GM19455 (cell line): ENCODE results near the gene ATXN7L1.

ENCODE experiments used
- ATAC-seq: cut with Tn5 transposase; IDR thresholded peaks from one replicate; pipeline ENCODE4 v1.9.1; 2021; ENCODE audit not compliant: unreplicated experiment

ATXN7L1 gene

GRCh38 chr7:105682341-105683060 is 193.9 kb downstream of the ATXN7L1 start:
- ATAC-seq, result no peak

- ATAC-seq, result no peak
These were observed 195.8 kb downstream of the ATXN7L1 start for GRCh38 chr7:105680505-105681187.

- no peak for ATAC-seq
These were observed 197.4 kb downstream of the ATXN7L1 start for GRCh38 chr7:105678811-105679495.

GRCh38 chr7:105677817-105678573 is 198.4 kb downstream of the ATXN7L1 start:
- peak; percentile 72 for ATAC-seq

- ATAC-seq, result no peak
These were observed 199.0 kb downstream of the ATXN7L1 start for GRCh38 chr7:105677410-105677730.

GRCh38 chr7:105675934-105676371 is 200.4 kb downstream of the ATXN7L1 start:
- no peak for ATAC-seq

GRCh38 chr7:105674200-105674920 is 202.0 kb downstream of the ATXN7L1 start:
- no peak for ATAC-seq

- no peak for ATAC-seq
These were observed 202.9 kb downstream of the ATXN7L1 start for GRCh38 chr7:105673367-105674084.

- no peak for ATAC-seq
These were observed 203.6 kb downstream of the ATXN7L1 start for GRCh38 chr7:105672801-105673200.

GRCh38 chr7:105666324-105666723 is 210.1 kb downstream of the ATXN7L1 start:
- ATAC-seq, result no peak

GRCh38 chr7:105665684-105666083 is 210.7 kb downstream of the ATXN7L1 start:
- ATAC-seq, result no peak

GRCh38 chr7:105664816-105665525 is 211.4 kb downstream of the ATXN7L1 start:
- ATAC-seq, result no peak

- no peak for ATAC-seq
These were observed 213.4 kb downstream of the ATXN7L1 start for GRCh38 chr7:105662998-105663397.

GRCh38 chr7:105661625-105662024 is 214.8 kb downstream of the ATXN7L1 start:
- no peak for ATAC-seq

GRCh38 chr7:105656922-105657521 is 219.4 kb downstream of the ATXN7L1 start:
- ATAC-seq, result no peak

GRCh38 chr7:105655500-105656380 is 220.7 kb downstream of the ATXN7L1 start:
- no peak for ATAC-seq

- no peak for ATAC-seq
These were observed 221.3 kb downstream of the ATXN7L1 start for GRCh38 chr7:105655067-105655466.

- ATAC-seq, result no peak
These were observed 222.2 kb downstream of the ATXN7L1 start for GRCh38 chr7:105654095-105654686.
